GM18508 (cell line): ENCODE measurements around the gene TP53INP2.
"Not testable (repeated sequence)": the region's sequence is repeated elsewhere in the genome, so short reads cannot be mapped to it uniquely, and the experiment has no call there.

Source experiments
- ATAC-seq: cut with Tn5 transposase; IDR thresholded peaks from one replicate; pipeline ENCODE4 v1.9.1; 2021; ENCODE audit warnings: moderate number of reproducible peaks; ENCODE audit not compliant: insufficient read depth, unreplicated experiment

The TP53INP2 gene

DNA sequence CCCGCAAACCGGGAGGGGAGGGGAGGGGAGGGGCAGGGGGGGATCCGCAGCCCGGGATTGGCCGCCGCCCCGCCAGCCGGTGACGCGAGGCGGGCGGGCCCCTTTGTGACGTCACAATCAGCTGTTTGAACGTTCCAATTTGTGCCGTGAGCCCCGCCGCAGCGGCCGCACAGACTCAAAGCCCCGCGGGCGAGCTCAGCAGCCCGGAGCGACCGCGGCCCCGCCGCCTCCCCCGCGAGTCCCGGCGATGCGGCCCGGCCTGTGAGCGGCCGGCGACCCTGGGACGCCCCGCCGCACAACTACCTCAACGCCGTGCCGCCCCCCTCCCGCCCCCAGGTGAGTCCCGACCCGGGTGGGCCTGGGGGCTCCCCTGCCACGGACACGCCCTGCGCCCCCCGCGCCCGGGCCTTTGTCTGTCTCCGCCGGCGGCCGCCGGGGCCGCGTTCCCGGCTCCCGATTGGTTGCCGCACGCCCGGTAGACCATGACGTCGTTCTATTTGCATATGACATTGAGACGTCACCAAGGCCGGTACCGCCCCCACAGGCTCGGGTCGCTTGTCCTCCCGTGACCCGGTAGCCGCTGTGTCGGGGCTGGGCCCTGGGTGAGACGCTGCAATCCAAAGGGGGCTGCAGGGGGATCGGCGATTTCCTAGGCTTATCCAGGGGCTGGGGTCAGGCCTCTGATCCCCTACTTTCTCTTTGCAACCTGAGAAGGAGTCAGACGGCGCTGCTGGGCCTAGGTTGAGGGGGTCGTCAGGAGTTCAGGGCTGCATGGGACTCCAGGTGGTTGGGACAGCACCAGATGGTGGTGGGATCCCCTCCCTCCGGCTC, at the start of gene TP53INP2:
TSS of gene TP53INP2 (plus strand) at position 168 of the 831 bp plus-strand sequence. CDS start 4,396 bp downstream, outside the sequence.
- no peak for ATAC-seq

- not testable (repeated sequence) for ATAC-seq
Measured at GRCh38 chr20:34658654-34659053, 45.5 kb upstream of the TP53INP2 start.

GRCh38 chr20:34661811-34662210, 42.3 kb upstream of the TP53INP2 start:
- ATAC-seq: not testable (repeated sequence)

GRCh38 chr20:34663213-34663943, 40.8 kb upstream of the TP53INP2 start:
- ATAC-seq: no peak

DNA sequence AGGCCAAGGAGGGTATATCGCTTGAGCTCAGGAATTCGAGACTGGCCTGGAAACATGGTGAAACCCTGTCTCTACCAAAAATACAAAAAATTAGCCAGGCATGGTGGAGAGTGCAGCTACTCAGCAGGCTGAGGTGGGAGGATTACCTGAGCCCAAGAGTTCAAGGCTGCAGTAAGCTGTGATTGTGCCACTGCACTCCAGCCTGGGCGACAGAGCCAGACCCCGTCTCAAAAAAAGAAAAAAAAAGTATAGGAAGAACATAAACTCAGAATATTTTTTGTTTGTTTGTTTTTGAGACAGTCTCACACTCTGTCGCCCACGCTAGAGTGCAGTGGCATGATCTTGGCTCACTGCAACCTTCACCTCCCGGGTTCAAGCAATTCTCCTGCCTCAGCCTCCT, 39.4 kb upstream of the TP53INP2 start:
- not testable (repeated sequence) for ATAC-seq

DNA sequence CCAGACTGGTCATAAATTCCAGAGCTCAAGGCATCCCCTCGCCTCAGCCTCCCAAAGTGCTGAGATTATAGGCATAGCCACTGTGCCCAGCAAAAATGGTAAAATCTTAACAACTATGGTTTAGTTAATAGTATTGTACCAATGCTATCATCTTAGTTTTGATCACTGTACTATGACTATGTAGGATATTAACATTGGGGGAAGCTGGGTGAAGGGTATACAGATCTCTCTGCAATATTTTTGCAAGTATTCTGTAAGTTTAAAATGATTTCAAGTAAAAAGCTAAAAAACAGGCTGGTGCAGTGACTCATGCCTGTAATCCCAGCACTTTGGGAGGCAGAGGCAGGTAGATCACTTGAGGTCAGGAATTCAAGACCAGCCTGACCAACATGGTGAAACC, 35.0 kb upstream of the TP53INP2 start:
- ATAC-seq: no peak

GRCh38 chr20:34673412-34673811, 30.7 kb upstream of the TP53INP2 start:
- ATAC-seq: no peak

DNA sequence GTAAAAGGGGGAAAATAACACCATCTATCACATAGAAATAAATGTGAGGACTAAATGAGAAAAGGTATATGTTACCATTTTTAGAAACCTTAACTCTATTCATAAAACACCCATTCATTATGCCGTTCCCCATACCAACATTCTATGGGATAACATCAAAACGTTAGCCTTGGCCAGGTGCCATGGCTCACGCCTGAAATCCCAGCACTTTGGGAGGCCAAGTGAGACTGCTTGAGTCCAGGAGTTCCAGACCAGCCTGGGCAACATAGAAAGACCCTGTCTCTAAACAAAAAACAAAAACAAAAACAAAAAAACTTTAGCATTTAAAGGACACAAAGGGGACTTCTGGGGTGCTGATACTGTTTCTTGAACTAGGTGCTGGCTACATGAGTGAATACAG, 28.6 kb upstream of the TP53INP2 start:
- ATAC-seq: no peak

DNA sequence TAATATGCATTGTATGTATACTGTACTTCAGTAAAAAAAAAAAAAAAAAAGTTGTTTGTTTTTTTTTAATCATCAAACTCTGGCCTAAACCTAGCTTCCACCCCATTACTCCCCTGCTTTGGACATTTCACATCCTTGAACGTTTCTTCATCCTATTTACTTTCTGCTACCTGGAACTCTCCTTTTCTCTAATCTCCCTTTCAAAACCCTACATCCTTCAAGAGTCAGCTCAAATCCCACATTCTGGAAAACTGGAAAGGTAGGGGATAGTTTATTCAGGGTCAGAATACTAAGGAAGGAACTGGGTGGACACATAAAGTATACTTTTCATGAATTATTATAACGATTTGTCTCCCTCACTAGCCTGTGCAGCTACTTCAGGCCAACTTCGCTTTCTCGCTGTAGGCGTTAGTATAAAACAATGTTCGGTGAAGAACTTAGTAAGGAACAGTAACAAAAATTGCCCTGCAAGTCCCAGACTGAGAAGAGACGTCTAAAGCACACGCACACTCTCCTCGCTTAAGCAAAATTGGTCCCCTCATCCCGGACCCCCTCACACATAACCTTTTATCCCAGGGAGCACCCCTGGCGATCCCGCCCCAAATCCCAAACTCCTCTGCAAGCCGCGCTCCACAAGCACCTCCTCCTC, 28.0 kb upstream of the TP53INP2 start:
- ATAC-seq: no peak

DNA sequence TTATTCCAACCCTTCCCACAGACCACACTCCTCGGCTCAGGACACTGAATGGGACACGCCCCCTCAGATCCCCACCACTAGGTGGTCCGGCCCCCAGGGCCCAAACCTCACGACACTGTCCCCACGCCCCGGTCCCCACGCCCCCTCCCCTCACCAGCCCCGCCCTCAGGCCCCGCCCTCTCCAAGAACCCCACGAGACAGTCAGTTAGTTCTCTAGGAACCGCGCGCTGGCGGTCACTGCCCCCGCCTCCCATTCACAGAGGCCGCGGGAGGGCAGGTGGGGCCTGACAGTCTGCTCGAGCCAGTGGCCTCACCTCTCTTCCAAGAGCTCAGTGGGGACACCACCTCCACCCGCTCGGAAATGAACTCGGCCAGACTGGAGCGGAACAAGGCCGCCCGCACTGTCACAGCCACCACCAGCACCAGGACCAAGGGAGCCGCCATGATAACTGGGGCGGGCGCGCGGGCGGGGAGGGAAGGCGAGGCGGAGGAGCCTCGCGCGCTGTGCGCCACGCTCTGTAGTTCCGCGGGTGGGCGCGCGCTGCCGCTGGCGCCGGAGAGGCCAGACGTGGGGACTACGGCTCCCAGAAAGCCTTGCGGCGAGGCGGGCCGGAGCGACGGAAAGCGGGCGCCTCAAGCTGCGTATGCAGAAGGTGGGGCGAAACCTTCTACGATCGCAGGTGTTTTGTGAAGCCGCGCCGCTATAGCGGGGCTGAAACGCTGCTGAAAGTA, 27.3 kb upstream of the TP53INP2 start, which contains the start of gene PIGU:
TSS of gene PIGU (minus strand) at position 451 of the 732 bp plus-strand sequence. CDS start at position 444, 7 bp downstream.
- peak; percentile 78 for ATAC-seq

DNA sequence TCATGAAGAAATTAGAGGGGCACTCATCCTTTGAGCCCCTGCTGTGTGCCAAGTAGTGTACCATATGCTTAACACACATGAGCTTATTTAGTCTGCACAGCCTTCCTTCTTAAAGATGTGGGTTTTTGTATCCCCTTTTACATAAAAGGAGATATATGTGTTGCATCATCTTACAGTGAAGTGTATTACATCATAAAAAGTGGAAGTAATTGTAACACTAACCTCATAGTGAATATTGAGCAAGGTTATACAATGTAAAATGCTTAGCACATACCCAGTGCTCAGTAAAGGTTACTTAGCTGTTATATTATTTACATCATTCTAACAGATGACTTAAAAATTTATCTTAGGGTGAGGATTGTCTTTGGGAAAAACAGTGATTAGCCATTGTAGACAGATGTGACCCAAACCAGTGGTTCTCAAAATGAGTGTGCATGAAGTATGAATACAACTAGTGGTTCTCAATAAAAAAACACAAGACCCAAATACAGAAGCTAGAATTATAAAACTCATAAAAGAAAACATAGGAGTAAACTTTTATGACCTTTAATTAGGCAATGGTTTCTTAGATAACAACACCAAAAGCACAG, 23.5 kb upstream of the TP53INP2 start:
- ATAC-seq: no peak

- ATAC-seq: no peak
Measured at GRCh38 chr20:34683667-34684066, 20.5 kb upstream of the TP53INP2 start.

GRCh38 chr20:34689486-34689885, 14.7 kb upstream of the TP53INP2 start:
- no peak for ATAC-seq

- ATAC-seq: no peak
Measured at GRCh38 chr20:34691838-34692237, 12.3 kb upstream of the TP53INP2 start.

DNA sequence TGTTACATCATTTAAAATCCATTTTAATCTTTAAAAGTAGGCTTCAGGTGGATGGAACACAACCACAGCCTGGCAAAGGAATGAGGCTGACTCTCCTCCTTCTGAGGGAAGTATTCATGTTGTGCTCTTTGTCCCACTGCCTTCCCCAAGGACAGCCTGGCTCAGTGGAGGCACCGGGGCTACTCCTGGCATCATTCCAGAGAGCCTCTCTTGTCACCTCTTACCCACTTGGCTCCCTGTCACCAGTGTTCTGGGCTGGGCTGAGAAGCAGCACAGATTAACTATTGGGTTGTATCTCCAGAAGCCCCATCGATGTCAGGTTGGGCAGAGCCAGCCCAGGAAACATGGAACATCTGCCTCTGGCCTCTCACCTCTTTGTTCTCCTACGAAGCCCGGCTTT, 10.7 kb upstream of the TP53INP2 start:
- no peak for ATAC-seq

GRCh38 chr20:34701405-34702085, 2.6 kb upstream of the TP53INP2 start:
- no peak for ATAC-seq

DNA sequence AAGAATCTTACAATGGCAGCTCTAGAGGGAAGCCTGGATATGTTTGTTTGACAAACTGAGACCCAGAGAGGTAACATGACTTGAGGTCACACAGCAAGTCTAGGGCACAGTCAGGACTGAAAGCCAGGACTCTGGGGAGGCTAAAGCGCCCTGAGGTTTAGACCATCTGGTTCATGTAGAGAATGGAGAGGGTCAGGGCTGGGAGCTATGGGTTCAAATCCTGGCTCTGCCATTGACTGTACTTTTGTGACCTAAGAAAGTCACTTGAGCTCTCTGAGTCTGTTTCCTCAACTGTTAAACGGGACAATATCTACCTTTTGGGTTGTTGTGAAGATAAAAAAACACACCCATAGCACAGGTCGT, 1.1 kb upstream of the TP53INP2 start:
- no peak for ATAC-seq

DNA sequence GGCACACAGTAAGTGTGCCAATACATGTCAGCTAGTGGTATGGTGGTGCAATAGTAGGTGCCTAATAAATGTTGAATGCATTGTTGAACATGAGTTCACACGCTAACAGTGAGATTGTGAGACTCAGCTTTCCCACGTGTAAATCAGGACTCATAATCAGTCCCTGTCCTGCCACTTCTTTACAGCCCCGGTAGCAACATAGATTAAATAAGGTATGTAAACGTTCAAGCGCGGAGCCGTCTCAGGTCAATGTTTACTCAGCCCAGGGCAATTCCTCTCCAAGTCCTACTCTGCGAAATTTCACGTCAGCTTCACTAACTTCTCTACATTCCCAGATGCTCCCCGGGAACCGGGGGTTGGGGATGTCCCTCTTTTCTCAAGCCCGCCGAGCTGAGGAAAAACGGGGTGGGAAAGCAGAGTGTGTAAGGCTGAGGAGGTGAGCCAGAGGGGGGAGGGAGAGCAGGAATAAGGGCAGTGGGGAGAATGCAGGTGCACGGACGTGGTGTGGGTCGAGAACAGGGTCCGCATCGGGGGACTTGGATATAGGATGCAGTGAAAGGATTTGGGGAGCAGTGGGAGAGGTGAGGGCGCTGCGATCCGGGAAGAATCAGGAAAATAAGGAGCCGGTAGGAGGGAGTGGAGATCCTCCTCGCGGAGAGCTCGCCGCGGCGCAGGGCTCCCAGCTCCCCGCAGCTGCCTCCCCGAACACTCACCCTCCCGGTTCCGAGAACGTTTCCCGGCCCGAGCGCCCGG, 544 bp upstream of the TP53INP2 start:
- no peak for ATAC-seq

DNA sequence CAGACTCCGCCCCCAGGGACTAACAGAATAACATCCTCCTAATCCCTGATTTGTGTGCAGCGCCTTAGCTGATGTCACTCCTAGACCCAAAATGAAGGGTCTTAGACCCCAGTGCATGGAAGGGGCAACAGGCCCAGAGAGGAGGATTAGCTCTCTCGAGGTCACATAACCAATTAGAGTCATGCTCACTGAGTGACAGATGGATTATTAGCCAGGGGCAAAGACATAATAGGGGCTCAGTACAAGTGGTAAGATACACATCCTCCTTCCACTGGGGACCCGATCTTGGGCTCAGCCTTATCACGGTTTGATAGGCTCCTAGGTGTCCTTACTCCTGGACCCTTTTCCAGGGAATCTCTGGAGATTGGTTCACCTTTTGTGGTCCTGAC, 858 bp downstream of the TP53INP2 start:
- no peak for ATAC-seq
